GM18526 (cell line): ENCODE results near the gene OLFML1.

Experiments used
- POLR2A ChIP-seq: IDR thresholded peaks from 3 replicates; pipeline ENCODE4 v1.6.1; 2011; ENCODE audit not compliant: insufficient read length; ENCODE audit errors: extremely low read depth

The OLFML1 gene

GRCh38 chr11:7552666-7553065, 67.4 kb downstream of the OLFML1 start:
- no peak for TF ChIP-seq POLR2A

- no peak for TF ChIP-seq POLR2A
Observed at GRCh38 chr11:7555052-7555699, 69.9 kb downstream of the OLFML1 start.

- TF ChIP-seq POLR2A: no peak
Observed at GRCh38 chr11:7558046-7558445, 72.7 kb downstream of the OLFML1 start.

GRCh38 chr11:7559398-7560283, 74.3 kb downstream of the OLFML1 start:
- TF ChIP-seq POLR2A: no peak
